ENCODE data around the gene PROSER3. TPM values are rescaled to one million over a fixed set of nuclear protein-coding genes. Genes with fewer than 3 reads are reported as not detected.

The PROSER3 gene
- total and polyA plus RNA-seq, 2 donors (not counting 1 experiment from before 2014, with no cell fraction given), result 3.8 to 8.1 TPM

DNA sequence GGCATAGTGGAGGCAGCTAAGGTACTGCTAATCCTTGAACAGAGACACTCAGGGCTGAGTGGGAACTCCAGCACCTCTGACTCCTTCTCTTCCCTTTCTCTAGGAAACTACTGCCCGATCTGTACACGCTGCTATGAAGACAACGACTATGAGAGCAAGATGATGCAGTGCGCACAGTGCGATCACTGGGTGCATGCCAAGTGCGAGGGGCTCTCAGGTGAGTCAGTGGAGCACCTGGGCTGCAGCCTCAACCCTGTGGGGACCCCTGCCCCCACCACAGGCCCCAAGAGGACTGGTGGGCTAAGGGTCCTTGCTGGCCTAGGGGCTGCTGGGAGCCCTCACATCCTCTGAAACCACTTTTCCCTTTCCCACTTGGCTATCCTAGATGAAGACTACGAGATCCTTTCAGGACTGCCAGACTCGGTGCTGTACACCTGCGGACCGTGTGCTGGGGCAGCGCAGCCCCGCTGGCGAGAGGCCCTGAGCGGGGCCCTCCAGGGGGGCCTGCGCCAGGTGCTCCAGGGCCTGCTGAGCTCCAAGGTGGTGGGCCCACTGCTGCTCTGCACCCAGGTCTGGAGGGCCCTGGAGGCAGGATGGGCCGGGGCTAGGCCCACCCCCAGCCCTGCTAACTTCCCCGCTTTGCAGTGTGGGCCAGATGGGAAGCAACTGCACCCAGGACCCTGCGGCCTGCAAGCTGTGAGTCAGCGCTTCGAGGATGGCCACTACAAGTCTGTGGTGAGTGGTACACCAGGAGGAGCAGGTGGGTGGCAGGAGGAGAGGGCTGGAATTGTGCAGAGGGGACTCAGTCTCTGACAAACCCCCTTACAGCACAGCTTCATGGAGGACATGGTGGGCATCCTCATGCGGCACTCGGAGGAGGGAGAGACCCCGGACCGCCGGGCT, 30.7 kb upstream of the PROSER3 start:
- Histone ChIP-seq H3K9ac (ENCODE audit: insufficient read depth, low read length) (no peak overlapping the region), H2AFZ (ENCODE audit: low read length) (no peak overlapping the region), H3K27ac (ENCODE audit: insufficient read depth, low read length) (no peak overlapping the region), H4K20me1 (ENCODE audit: control insufficient read depth, extremely low read depth, insufficient read depth, low read length) (no peaks in the 10 kb centered on the region), H3K4me1 (ENCODE audit: control insufficient read depth, extremely low read depth, insufficient read depth, low read length) (no peaks in the 10 kb centered on the region), H3K4me2 (ENCODE audit: extremely low read depth, insufficient read depth, low read length) (no peak overlapping the region), H3K27me3 (ENCODE audit: control insufficient read depth, insufficient read depth, low read length) (no peaks in the 10 kb centered on the region), H3K4me3 (replicated peaks in 1 of 4; ENCODE audit: control extremely low read depth in 1 of 4, insufficient read depth in 1 of 4, low read depth in 3 of 4, low read length in 4 of 4) (no peak overlapping the region), H3K79me2 (ENCODE audit: control insufficient read depth, insufficient read depth, low read length) (no peaks in the 10 kb centered on the region), H3K9me3 (ENCODE audit: control insufficient read depth, insufficient read depth, low read depth, low read length) (no peaks in the 10 kb centered on the region), H3K36me3 (ENCODE audit: control insufficient read depth, insufficient read depth, low read length) (peaks cover 63% of the 10 kb centered on the region)
- DNase-seq (ENCODE audit: low read depth in 2 of 2), result no peak
- TF ChIP-seq, protein P1, sequence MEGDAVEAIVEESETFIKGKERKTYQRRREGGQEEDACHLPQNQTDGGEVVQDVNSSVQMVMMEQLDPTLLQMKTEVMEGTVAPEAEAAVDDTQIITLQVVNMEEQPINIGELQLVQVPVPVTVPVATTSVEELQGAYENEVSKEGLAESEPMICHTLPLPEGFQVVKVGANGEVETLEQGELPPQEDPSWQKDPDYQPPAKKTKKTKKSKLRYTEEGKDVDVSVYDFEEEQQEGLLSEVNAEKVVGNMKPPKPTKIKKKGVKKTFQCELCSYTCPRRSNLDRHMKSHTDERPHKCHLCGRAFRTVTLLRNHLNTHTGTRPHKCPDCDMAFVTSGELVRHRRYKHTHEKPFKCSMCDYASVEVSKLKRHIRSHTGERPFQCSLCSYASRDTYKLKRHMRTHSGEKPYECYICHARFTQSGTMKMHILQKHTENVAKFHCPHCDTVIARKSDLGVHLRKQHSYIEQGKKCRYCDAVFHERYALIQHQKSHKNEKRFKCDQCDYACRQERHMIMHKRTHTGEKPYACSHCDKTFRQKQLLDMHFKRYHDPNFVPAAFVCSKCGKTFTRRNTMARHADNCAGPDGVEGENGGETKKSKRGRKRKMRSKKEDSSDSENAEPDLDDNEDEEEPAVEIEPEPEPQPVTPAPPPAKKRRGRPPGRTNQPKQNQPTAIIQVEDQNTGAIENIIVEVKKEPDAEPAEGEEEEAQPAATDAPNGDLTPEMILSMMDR (conservative IDR thresholded peaks at IDR 0.05 in 1 of 2, IDR thresholded peaks at IDR 0.05 in 1 of 2; ENCODE audit: low read depth in 1 of 2, low read length in 2 of 2), result no peak
- TF ChIP-seq EZH2 (IDR thresholded peaks at IDR 0.05; ENCODE audit: low read length, missing control alignments), result no peak

DNA sequence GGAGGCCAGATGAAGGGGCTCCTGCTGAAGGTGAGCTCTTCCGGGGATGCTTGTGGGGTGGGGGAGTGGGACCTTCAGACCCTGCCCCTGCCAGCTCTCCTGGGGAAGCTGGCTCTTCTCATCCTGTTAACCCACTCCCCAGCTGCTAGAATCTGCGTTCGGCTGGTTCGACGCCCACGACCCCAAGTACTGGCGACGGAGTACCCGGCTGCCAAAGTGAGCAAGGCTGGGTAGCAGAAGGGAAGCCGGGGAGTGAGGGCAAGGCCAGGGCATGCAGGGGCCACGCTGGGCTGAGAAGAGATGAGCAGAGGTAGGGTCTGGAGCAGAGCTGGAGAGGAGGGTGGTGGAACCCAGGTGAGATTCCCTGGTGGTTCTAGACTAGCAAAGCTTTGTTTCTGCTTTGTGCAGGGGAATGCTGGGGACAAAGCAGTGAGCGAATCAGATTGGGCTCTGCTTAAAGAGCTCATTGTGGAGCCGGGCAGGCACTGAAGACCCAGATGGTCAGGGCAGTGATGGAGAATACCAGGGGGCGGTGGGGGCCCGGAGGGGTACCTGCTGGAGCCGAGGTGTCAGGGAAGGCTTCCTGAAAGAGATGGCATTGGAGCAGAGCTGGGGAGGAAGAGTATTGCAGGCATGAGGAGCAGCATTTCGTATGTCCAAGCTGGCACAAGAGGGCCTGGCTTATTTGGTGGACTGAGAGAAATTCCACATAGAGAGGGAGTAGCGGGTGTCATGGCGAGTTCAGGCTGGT, 29.8 kb upstream of the PROSER3 start:
- Histone ChIP-seq H4K20me1 (ENCODE audit: control insufficient read depth, extremely low read depth, insufficient read depth, low read length) (no peaks in the 10 kb centered on the region), H3K9me3 (ENCODE audit: control insufficient read depth, insufficient read depth, low read depth, low read length) (no peaks in the 10 kb centered on the region), H3K4me3 (replicated peaks in 1 of 4; ENCODE audit: control extremely low read depth in 1 of 4, insufficient read depth in 1 of 4, low read depth in 3 of 4, low read length in 4 of 4) (no peak overlapping the region), H2AFZ (ENCODE audit: low read length) (no peak overlapping the region), H3K4me2 (ENCODE audit: extremely low read depth, insufficient read depth, low read length) (no peak overlapping the region), H3K9ac (ENCODE audit: insufficient read depth, low read length) (no peak overlapping the region), H3K27me3 (ENCODE audit: control insufficient read depth, insufficient read depth, low read length) (no peaks in the 10 kb centered on the region), H3K27ac (ENCODE audit: insufficient read depth, low read length) (no peak overlapping the region), H3K79me2 (ENCODE audit: control insufficient read depth, insufficient read depth, low read length) (no peaks in the 10 kb centered on the region), H3K36me3 (ENCODE audit: control insufficient read depth, insufficient read depth, low read length) (peaks cover 60% of the 10 kb centered on the region), H3K4me1 (ENCODE audit: control insufficient read depth, extremely low read depth, insufficient read depth, low read length) (no peaks in the 10 kb centered on the region)
- no peak for DNase-seq (ENCODE audit: low read depth in 2 of 2)
- TF ChIP-seq, protein P1 (conservative IDR thresholded peaks at IDR 0.05 in 1 of 2, IDR thresholded peaks at IDR 0.05 in 1 of 2; ENCODE audit: low read depth in 1 of 2, low read length in 2 of 2), result no peak
- no peak for TF ChIP-seq EZH2 (IDR thresholded peaks at IDR 0.05; ENCODE audit: low read length, missing control alignments)

DNA sequence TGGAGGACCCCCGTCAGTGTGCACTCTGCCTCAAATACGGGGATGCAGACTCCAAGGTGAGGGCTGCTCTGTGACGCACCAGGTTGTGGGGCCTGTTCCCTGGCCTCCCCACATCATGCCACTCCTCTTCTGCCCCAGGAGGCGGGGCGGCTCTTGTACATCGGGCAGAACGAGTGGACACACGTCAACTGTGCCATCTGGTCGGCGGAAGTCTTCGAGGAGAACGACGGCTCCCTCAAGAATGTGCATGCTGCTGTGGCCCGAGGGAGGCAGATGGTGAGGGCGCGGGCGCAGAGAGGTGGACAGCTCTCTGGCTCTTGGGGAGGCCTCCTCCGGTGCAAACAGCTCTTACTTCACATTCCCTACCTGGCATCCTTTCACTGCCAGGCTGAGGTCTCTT, 29.0 kb upstream of the PROSER3 start:
- H3K27ac ChIP-seq (ENCODE audit: insufficient read depth, low read length), result no peak overlapping the region
- no peaks in the 10 kb centered on the region for H3K9me3 ChIP-seq (ENCODE audit: control insufficient read depth, insufficient read depth, low read depth, low read length)
- H2AFZ ChIP-seq (ENCODE audit: low read length), result no peak overlapping the region
- H3K4me1 ChIP-seq (ENCODE audit: control insufficient read depth, extremely low read depth, insufficient read depth, low read length), result no peaks in the 10 kb centered on the region
- H3K4me3 ChIP-seq (replicated peaks in 1 of 4; ENCODE audit: control extremely low read depth in 1 of 4, insufficient read depth in 1 of 4, low read depth in 3 of 4, low read length in 4 of 4), result no peak overlapping the region
- H3K36me3 ChIP-seq (ENCODE audit: control insufficient read depth, insufficient read depth, low read length), result peaks cover 59% of the 10 kb centered on the region
- no peaks in the 10 kb centered on the region for H3K79me2 ChIP-seq (ENCODE audit: control insufficient read depth, insufficient read depth, low read length)
- no peak overlapping the region for H3K4me2 ChIP-seq (ENCODE audit: extremely low read depth, insufficient read depth, low read length)
- TF ChIP-seq, protein P1 (conservative IDR thresholded peaks at IDR 0.05 in 1 of 2, IDR thresholded peaks at IDR 0.05 in 1 of 2; ENCODE audit: low read depth in 1 of 2, low read length in 2 of 2), result no peak
- TF ChIP-seq EZH2 (IDR thresholded peaks at IDR 0.05; ENCODE audit: low read length, missing control alignments), result no peak
- no peaks in the 10 kb centered on the region for H4K20me1 ChIP-seq (ENCODE audit: control insufficient read depth, extremely low read depth, insufficient read depth, low read length)
- H3K27me3 ChIP-seq (ENCODE audit: control insufficient read depth, insufficient read depth, low read length), result no peaks in the 10 kb centered on the region
- DNase-seq (ENCODE audit: low read depth in 2 of 2), result no peak
- H3K9ac ChIP-seq (ENCODE audit: insufficient read depth, low read length), result no peak overlapping the region
